ENCODE data around the gene CNTN3. TPM values are rescaled to one million over a fixed set of nuclear protein-coding genes. Genes with fewer than 3 reads are reported as not detected.

Gene CNTN3
- polyA plus RNA-seq, 1 donor (not counting 4 experiments of a cell fraction or from before 2014, with no cell fraction given), result 0.01 TPM

DNA sequence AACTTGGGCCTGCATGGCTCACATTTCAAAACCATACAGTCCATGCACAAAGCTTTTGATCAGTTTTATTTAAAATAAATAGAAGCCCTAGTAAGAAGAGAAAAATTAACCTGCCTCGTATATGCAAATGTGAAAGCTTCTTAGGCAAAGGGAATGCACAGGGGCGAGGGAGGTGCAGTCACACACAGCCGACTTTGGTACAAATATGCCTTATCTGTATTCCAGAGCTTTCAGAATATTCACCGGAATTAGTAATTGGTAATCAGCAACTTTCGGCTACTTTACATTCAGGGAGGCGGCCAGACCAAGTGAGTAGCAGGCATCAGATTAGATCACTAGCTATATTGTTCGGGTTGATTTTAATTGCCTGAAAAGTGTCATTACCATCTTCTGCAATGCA, 7.5 kb downstream of the CNTN3 start:
- FAIRE-seq, result no peak
- Histone ChIP-seq H3K9me3 (ENCODE audit: control insufficient read depth, low read depth, low read length) (no peaks in the 10 kb centered on the region), H3K79me2 (ENCODE audit: control insufficient read depth, insufficient read depth, low read length) (no peaks in the 10 kb centered on the region), H3K36me3 (ENCODE audit: control insufficient read depth in 2 of 2, extremely low read depth in 1 of 2, insufficient read depth in 2 of 2, low read length in 2 of 2) (no peaks in the 10 kb centered on the region), H3K4me2 (ENCODE audit: control insufficient read depth, extremely low read depth, insufficient read depth, low read depth, low read length) (no peak overlapping the region), H3K4me3 (ENCODE audit: control insufficient read depth in 2 of 3, extremely low read depth in 1 of 3, insufficient read depth in 2 of 3, low read depth in 1 of 3, low read length in 3 of 3) (no peak overlapping the region), H3K9ac (ENCODE audit: control insufficient read depth, extremely low read depth, insufficient read depth, low read length) (no peak overlapping the region), H3K27me3 (ENCODE audit: control insufficient read depth, extremely low read depth, insufficient read depth, low read length) (no peaks in the 10 kb centered on the region), H4K20me1 (ENCODE audit: control insufficient read depth, extremely low read depth, insufficient read depth, low read length) (no peaks in the 10 kb centered on the region), H3K4me1 (ENCODE audit: control insufficient read depth, extremely low read depth, insufficient read depth, low read length) (no peaks in the 10 kb centered on the region), H3K27ac (ENCODE audit: control insufficient read depth, insufficient read depth, low read length) (no peak overlapping the region), H3K9me1 (ENCODE audit: control insufficient read depth, extremely low read depth, insufficient read depth, low read length) (no peaks in the 10 kb centered on the region), H2AFZ (ENCODE audit: control insufficient read depth, low read length) (no peak overlapping the region)
- no peak for TF ChIP-seq EZH2 (IDR thresholded peaks at IDR 0.05; ENCODE audit: low read length)
- TF ChIP-seq, protein P1, sequence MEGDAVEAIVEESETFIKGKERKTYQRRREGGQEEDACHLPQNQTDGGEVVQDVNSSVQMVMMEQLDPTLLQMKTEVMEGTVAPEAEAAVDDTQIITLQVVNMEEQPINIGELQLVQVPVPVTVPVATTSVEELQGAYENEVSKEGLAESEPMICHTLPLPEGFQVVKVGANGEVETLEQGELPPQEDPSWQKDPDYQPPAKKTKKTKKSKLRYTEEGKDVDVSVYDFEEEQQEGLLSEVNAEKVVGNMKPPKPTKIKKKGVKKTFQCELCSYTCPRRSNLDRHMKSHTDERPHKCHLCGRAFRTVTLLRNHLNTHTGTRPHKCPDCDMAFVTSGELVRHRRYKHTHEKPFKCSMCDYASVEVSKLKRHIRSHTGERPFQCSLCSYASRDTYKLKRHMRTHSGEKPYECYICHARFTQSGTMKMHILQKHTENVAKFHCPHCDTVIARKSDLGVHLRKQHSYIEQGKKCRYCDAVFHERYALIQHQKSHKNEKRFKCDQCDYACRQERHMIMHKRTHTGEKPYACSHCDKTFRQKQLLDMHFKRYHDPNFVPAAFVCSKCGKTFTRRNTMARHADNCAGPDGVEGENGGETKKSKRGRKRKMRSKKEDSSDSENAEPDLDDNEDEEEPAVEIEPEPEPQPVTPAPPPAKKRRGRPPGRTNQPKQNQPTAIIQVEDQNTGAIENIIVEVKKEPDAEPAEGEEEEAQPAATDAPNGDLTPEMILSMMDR (optimal IDR thresholded peaks at IDR 0.05 in 1 of 3, IDR thresholded peaks at IDR 0.05 in 1 of 3, conservative IDR thresholded peaks at IDR 0.05 in 1 of 3; ENCODE audit: extremely low read depth in 1 of 3, insufficient read depth in 2 of 3, low read length in 3 of 3), result no peak
- no peak for DNase-seq (ENCODE audit: low read depth, low spot score)
- dilution Hi-C loops (cut with MboI; ENCODE audit: extremely low pct_ligation_motif_present, low sequenced_read_pairs), result no loop called here

DNA sequence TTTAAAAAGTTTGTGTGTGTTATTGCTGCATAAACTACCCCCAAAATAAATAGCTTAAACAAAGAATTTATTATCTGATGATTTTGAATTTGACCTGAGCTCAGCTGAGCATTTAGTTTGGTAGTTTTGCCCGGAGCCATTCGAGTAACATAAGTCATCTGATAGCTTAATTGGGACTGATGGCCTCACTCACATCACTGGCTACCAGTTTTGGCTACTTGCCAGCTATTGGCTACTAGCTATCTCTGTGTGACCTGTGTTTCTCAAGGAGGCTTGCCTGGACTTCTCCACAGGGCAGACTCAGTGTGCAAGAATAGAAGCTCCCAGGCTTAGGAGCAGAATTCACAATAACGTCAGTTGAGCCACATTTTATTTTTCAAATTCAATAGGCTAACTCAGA, 9.0 kb downstream of the CNTN3 start:
- Histone ChIP-seq H2AFZ (ENCODE audit: control insufficient read depth, low read length) (no peak overlapping the region), H3K9me3 (ENCODE audit: control insufficient read depth, low read depth, low read length) (no peaks in the 10 kb centered on the region), H3K27me3 (ENCODE audit: control insufficient read depth, extremely low read depth, insufficient read depth, low read length) (no peaks in the 10 kb centered on the region), H3K27ac (ENCODE audit: control insufficient read depth, insufficient read depth, low read length) (no peak overlapping the region), H3K9me1 (ENCODE audit: control insufficient read depth, extremely low read depth, insufficient read depth, low read length) (no peaks in the 10 kb centered on the region), H3K79me2 (ENCODE audit: control insufficient read depth, insufficient read depth, low read length) (no peaks in the 10 kb centered on the region), H3K4me3 (ENCODE audit: control insufficient read depth in 2 of 3, extremely low read depth in 1 of 3, insufficient read depth in 2 of 3, low read depth in 1 of 3, low read length in 3 of 3) (no peak overlapping the region), H4K20me1 (ENCODE audit: control insufficient read depth, extremely low read depth, insufficient read depth, low read length) (no peaks in the 10 kb centered on the region), H3K9ac (ENCODE audit: control insufficient read depth, extremely low read depth, insufficient read depth, low read length) (no peak overlapping the region), H3K4me1 (ENCODE audit: control insufficient read depth, extremely low read depth, insufficient read depth, low read length) (no peaks in the 10 kb centered on the region), H3K4me2 (ENCODE audit: control insufficient read depth, extremely low read depth, insufficient read depth, low read depth, low read length) (no peak overlapping the region), H3K36me3 (ENCODE audit: control insufficient read depth in 2 of 2, extremely low read depth in 1 of 2, insufficient read depth in 2 of 2, low read length in 2 of 2) (no peaks in the 10 kb centered on the region)
- DNase-seq (ENCODE audit: low read depth, low spot score) (no peak), FAIRE-seq (no peak)
- TF ChIP-seq, protein P1 (optimal IDR thresholded peaks at IDR 0.05 in 1 of 3, IDR thresholded peaks at IDR 0.05 in 1 of 3, conservative IDR thresholded peaks at IDR 0.05 in 1 of 3; ENCODE audit: extremely low read depth in 1 of 3, insufficient read depth in 2 of 3, low read length in 3 of 3), result no peak
- no peak for TF ChIP-seq EZH2 (IDR thresholded peaks at IDR 0.05; ENCODE audit: low read length)
- dilution Hi-C loops (cut with MboI; ENCODE audit: extremely low pct_ligation_motif_present, low sequenced_read_pairs), result no loop called here

All from keratinocyte (primary cell).